Activated T-cell treated with anti-CD3 and anti-CD28 coated beads, Interleukin-2, amount 50 U/mL, for 48 hours (primary cell): ENCODE data around the gene TDRD3.
A peak's percentile ranks its signal among the peaks of the same experiment; 100 is the strongest.

Experiments used
- DNase-seq, 2 experiments: peaks; one replicate each; pipeline ENCODE4 v3.0.0-alpha.2; 2020

Gene TDRD3

GRCh38 chr13:60583196-60583888, 186.3 kb downstream of the TDRD3 start:
- no peak for DNase-seq

GRCh38 chr13:60583911-60584753, 187.1 kb downstream of the TDRD3 start:
- peak; percentile 26 to 32 for DNase-seq

- no peak for DNase-seq
Observed at GRCh38 chr13:60584976-60585375, 188.0 kb downstream of the TDRD3 start.

- DNase-seq: no peak
Observed at GRCh38 chr13:60590800-60591747, 194.1 kb downstream of the TDRD3 start.

- DNase-seq: no peak
Observed at GRCh38 chr13:60603049-60603448, 206.0 kb downstream of the TDRD3 start.

GRCh38 chr13:60604058-60604457, 207.0 kb downstream of the TDRD3 start:
- no peak for DNase-seq

GRCh38 chr13:60608954-60609353, 211.9 kb downstream of the TDRD3 start:
- DNase-seq: no peak

GRCh38 chr13:60611523-60611922, 214.5 kb downstream of the TDRD3 start:
- no peak for DNase-seq

- no peak for DNase-seq
Observed at GRCh38 chr13:60612593-60612992, 215.6 kb downstream of the TDRD3 start.

GRCh38 chr13:60613080-60613479, 216.1 kb downstream of the TDRD3 start:
- DNase-seq: no peak

GRCh38 chr13:60617991-60618733, 221.1 kb downstream of the TDRD3 start:
- no peak for DNase-seq

GRCh38 chr13:60619461-60619860, 222.4 kb downstream of the TDRD3 start:
- no peak for DNase-seq

- DNase-seq: no peak
Observed at GRCh38 chr13:60620611-60621395, 223.8 kb downstream of the TDRD3 start.

GRCh38 chr13:60623151-60623550, 226.1 kb downstream of the TDRD3 start:
- no peak for DNase-seq
